IMR-90 (cell line): ENCODE data around the gene MICA. TPM values are rescaled to one million over a fixed set of nuclear protein-coding genes. Genes with fewer than 3 reads are reported as not detected.

Experiments used
- ATAC-seq: fragments of 200-7000 bp; cut with Tn5 transposase; 2 replicates; pipeline ENCODE4 v1.9.1; 2020; ENCODE audit warnings: low read depth, mild to moderate bottlenecking, moderate library complexity
- BruUV-seq: library from RNA; stranded (reverse); fragments of 400-500 nt; replicated peaks from 2 replicates; lab custom pipeline; 2021; lab: Mats Ljungman, UMichigan
- CTCF ChIA-PET: fragments of 300-600 bp; formaldehyde crosslinking; extraction: SDS; loops from one replicate; lab custom pipeline; 2021; ENCODE audit warnings: antibody characterized with exemption; lab: Yijun Ruan, JAX
- POLR2A ChIA-PET: fragments of 300-600 bp; sonication (Branson Sonifier 250); formaldehyde crosslinking; loops from one replicate; lab custom pipeline; 2022; ENCODE audit warnings: antibody characterized with exemption; ENCODE audit not compliant: unreplicated experiment; lab: Charles Lee
- DNase-seq: peaks from one replicate; pipeline ENCODE4 v3.0.0; 2013
- H2AFZ ChIP-seq: replicated peaks from 2 replicates; pipeline ENCODE3; 2013; ENCODE audit warnings: low read length, mild to moderate bottlenecking; ENCODE audit not compliant: poor library complexity
- H2AK5ac ChIP-seq: 2 replicates; pipeline ENCODE4 v1.6.1; 2013; ENCODE audit warnings: low read depth, low read length, inconsistent platforms
- H2AK9ac ChIP-seq: replicated peaks from 2 replicates; pipeline ENCODE3; 2013; ENCODE audit warnings: mild to moderate bottlenecking, low read depth, low read length, moderate library complexity; ENCODE audit not compliant: poor library complexity
- H2BK120ac ChIP-seq: 2 replicates; pipeline ENCODE4 v1.6.1; 2013; ENCODE audit warnings: low read depth, low read length, inconsistent platforms
- H2BK15ac ChIP-seq: 3 replicates; pipeline ENCODE4 v1.6.1; 2013; ENCODE audit warnings: low read depth, low read length, inconsistent platforms
- H2BK20ac ChIP-seq: 2 replicates; pipeline ENCODE4 v1.6.1; 2013; ENCODE audit warnings: low read depth, mild to moderate bottlenecking, inconsistent platforms, low read length, moderate library complexity
- H2BK5ac ChIP-seq: 2 replicates; pipeline ENCODE4 v1.6.1; 2013; ENCODE audit warnings: mild to moderate bottlenecking, low read depth, low read length, inconsistent platforms; ENCODE audit not compliant: poor library complexity, severe bottlenecking
- H3K14ac ChIP-seq: replicated peaks from 2 replicates; pipeline ENCODE4 v1.6.1; 2013; ENCODE audit warnings: low read depth, low read length, inconsistent platforms
- H3K18ac ChIP-seq: 2 replicates; pipeline ENCODE4 v1.6.1; 2013; ENCODE audit warnings: low read depth, low read length, control low read depth
- H3K23ac ChIP-seq: 2 replicates; pipeline ENCODE4 v1.6.1; 2013; ENCODE audit warnings: low read depth, low read length, inconsistent platforms
- H3K27ac ChIP-seq: 2 replicates; pipeline ENCODE4 v1.5.1; 2013; ENCODE audit warnings: mild to moderate bottlenecking, control low read depth, low read length; ENCODE audit not compliant: insufficient read depth
- H3K27me3 ChIP-seq: 2 replicates; pipeline ENCODE4 v1.6.1; 2013; ENCODE audit warnings: low read length; ENCODE audit not compliant: control insufficient read depth, insufficient read depth
- H3K36me3 ChIP-seq: 2 replicates; pipeline ENCODE4 v1.6.1; 2013; ENCODE audit warnings: low read length, mixed read lengths; ENCODE audit not compliant: control insufficient read depth, insufficient read depth
- H3K4ac ChIP-seq: 2 replicates; pipeline ENCODE4 v1.6.1; 2013; ENCODE audit warnings: low read depth, low read length, inconsistent platforms
- H3K4me1 ChIP-seq: 2 replicates; pipeline ENCODE4 v1.6.1; 2013; ENCODE audit warnings: low read length, mixed read lengths; ENCODE audit not compliant: control insufficient read depth, insufficient read depth
- H3K4me2 ChIP-seq: 2 replicates; pipeline ENCODE4 v1.6.1; 2013; ENCODE audit warnings: low read depth, mild to moderate bottlenecking, control low read depth, low read length, moderate library complexity
- H3K4me3 ChIP-seq: 2 replicates; pipeline ENCODE4 v1.5.1; 2013; ENCODE audit warnings: low read depth, mild to moderate bottlenecking, control low read depth, low read length, moderate library complexity; ENCODE audit not compliant: insufficient read depth
- H3K56ac ChIP-seq: 2 replicates; pipeline ENCODE4 v1.6.1; 2013; ENCODE audit warnings: low read length, inconsistent platforms; ENCODE audit not compliant: insufficient read depth; ENCODE audit errors: extremely low read depth
- H3K79me1 ChIP-seq, 2 experiments: 2 replicates each; pipeline ENCODE4 v1.6.1; 2013; ENCODE audit warnings: low read length in 2 of 2, inconsistent platforms in 1 of 2, low read depth in 1 of 2
- H3K9ac ChIP-seq: 2 replicates; pipeline ENCODE4 v1.6.1; 2013; ENCODE audit warnings: low read depth, low read length, control low read depth
- H3K9me1 ChIP-seq: 2 replicates; pipeline ENCODE4 v1.6.1; 2013; ENCODE audit warnings: low read length, inconsistent platforms; ENCODE audit not compliant: insufficient read depth
- H3K9me3 ChIP-seq: 2 replicates; pipeline ENCODE4 v1.6.1; 2013; ENCODE audit warnings: low read length; ENCODE audit not compliant: control insufficient read depth, insufficient read depth
- H4K20me1 ChIP-seq: 2 replicates; pipeline ENCODE4 v1.6.1; 2013; ENCODE audit warnings: low read length, inconsistent platforms; ENCODE audit not compliant: insufficient read depth
- H4K5ac ChIP-seq: 2 replicates; pipeline ENCODE4 v1.6.1; 2013; ENCODE audit warnings: mild to moderate bottlenecking, low read depth, low read length, control low read depth
- H4K8ac ChIP-seq, 2 experiments: 2 replicates each; pipeline ENCODE4 v1.6.1; 2013; ENCODE audit warnings: low read depth in 2 of 2, low read length in 2 of 2, control low read depth in 1 of 2, inconsistent platforms in 1 of 2
- H4K91ac ChIP-seq: 2 replicates; pipeline ENCODE4 v1.6.1; 2013; ENCODE audit warnings: low read depth, low read length, inconsistent platforms; ENCODE audit not compliant: insufficient read depth
- BHLHE40 ChIP-seq: fragments of 150-350 bp; IDR thresholded peaks from 2 replicates; pipeline ENCODE4 v1.6.1; 2016; ENCODE audit warnings: mild to moderate bottlenecking, low read depth, low read length
- CEBPB ChIP-seq: IDR thresholded peaks from 2 replicates; pipeline ENCODE4 v1.6.1; 2012; ENCODE audit warnings: low read depth, low read length, improper control_type of control experiment
- MAFK ChIP-seq: IDR thresholded peaks from 2 replicates; pipeline ENCODE4 v1.6.1; 2012; ENCODE audit warnings: low read depth, low read length, improper control_type of control experiment
- RCOR1 ChIP-seq: IDR thresholded peaks from 2 replicates; pipeline ENCODE4 v1.6.1; 2012; ENCODE audit warnings: mild to moderate bottlenecking, low read length, improper control_type of control experiment; ENCODE audit not compliant: insufficient replicate concordance
- WGBS, 2 experiments: methylation state at CpG; one replicate each; pipeline versions ENCODE4 v1.1.5 to v1.1.7; 2013; ENCODE audit warnings: missing lambda C conversion rate in 2 of 2; ENCODE audit not compliant: insufficient read length in 1 of 2; ENCODE audit errors: extremely low coverage in 2 of 2; 5-methylcytosine and 5-hydroxymethylcytosine counted together
- dilution Hi-C: fragments of 300-500 bp; cut with HindIII; formaldehyde crosslinking; loops from one replicate; pipeline ENCODE4 v1.14.3; 2018; ENCODE audit warnings: low sequenced_read_pairs; ENCODE audit not compliant: unreplicated experiment
- in situ Hi-C: fragments of 300-500 bp; cut with MboI; formaldehyde crosslinking; loops from 3 replicates; pipeline ENCODE4 v1.14.3; 2019; ENCODE audit warnings: low sequenced_read_pairs, inconsistent platforms, mixed read lengths
- intact Hi-C: fragments of 100-400 bp; cut with micrococcal nuclease; formaldehyde crosslinking; loops from 2 replicates; pipeline ENCODE4 v1.10.0; 2022
- polyA plus RNA-seq, 3 experiments: library from polyadenylated mRNA; depleted of rRNA; stranded (reverse); fragments of >200 nt; gene quantifications; 2 replicates each; pipeline ENCODE4 v1.2.3, GENCODE V29; 2012; ENCODE audit warnings: low replicate concordance in 1 of 3
- total RNA-seq: library from RNA; depleted of rRNA; stranded (reverse); fragments of >200 nt; gene quantifications from 2 replicates; pipeline ENCODE4 v1.2.3, GENCODE V29; 2012

Gene MICA
- total and polyA plus RNA-seq, 2 of the 4 experiments (the other 2 are of a cell fraction): 55.9 to 67.7 TPM

DNA sequence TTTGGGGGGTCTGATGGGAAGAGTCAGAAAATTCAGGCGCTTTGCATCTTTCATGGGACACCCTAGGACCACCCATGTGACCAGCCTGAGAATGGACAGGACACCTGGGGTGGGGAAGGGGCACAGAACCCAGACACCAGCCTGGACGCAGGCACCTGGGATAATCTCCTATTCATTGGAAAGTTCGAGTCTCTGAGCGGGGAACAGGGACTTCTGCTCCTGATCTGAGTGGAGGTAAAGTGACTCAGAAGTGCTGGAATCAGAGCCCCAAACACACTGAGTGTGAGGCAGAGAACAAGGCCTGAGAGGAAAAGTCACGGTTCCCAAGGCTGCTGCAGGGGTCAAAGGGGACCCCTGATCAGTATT, 47.8 kb upstream of the MICA start:
- H3K14ac ChIP-seq: no peak overlapping the region
- POLR2A ChIA-PET: interaction anchor here (0.6 kb wide), 1 partner anchor 158 kb away, joined by 4 read pairs; no protein-coding TSS in a partner anchor
- H3K27ac ChIP-seq: no peak overlapping the region
- H2BK5ac ChIP-seq: no peak overlapping the region
- no peak overlapping the region for H2AK5ac ChIP-seq
- H3K4me3 ChIP-seq: peak overlapping the region; percentile 64
- BruUV-seq: no TSS peak
- no peak overlapping the region for H2BK120ac ChIP-seq
- H3K23ac ChIP-seq: peak overlapping the region; percentile 49; the same call in 1 of the 2 replicates
- WGBS, 2 experiments: 96% methylated on average over 4 of the region's 5 CpGs; no CpG with 5 or more reads in 1 of the 2 experiments
- H3K9me3 ChIP-seq: no peaks in the 10 kb centered on the region
- dilution Hi-C loops (no loop called here), intact Hi-C loops (no loop called here), in situ Hi-C loops (no loop called here)
- no peak overlapping the region for H2AFZ ChIP-seq
- TF ChIP-seq BHLHE40 (no peak), RCOR1 (no peak), MAFK (no peak), CEBPB (no peak)
- H3K4me2 ChIP-seq: peak overlapping the region; percentile 76; the same call in 1 of the 2 replicates
- H3K9ac ChIP-seq: no peak overlapping the region
- no peak overlapping the region for H2BK15ac ChIP-seq
- H3K9me1 ChIP-seq: peaks cover 11% of the 10 kb centered on the region; the same call in 1 of the 2 replicates
- ATAC-seq (no peak), DNase-seq (no peak)
- peaks cover 21% of the 10 kb centered on the region for H3K27me3 ChIP-seq
- peaks cover 13% of the 10 kb centered on the region for H3K36me3 ChIP-seq
- no peak overlapping the region for H4K91ac ChIP-seq
- peaks cover 4% of the 10 kb centered on the region; the same call in 1 of the 2 replicates for H3K4me1 ChIP-seq
- H4K8ac ChIP-seq: no peak overlapping the region
- H3K56ac ChIP-seq: no peak overlapping the region
- peaks cover 7% of the 10 kb centered on the region; the same call in 1 of the 2 replicates for H4K20me1 ChIP-seq
- H2BK20ac ChIP-seq: no peak overlapping the region
- CTCF ChIA-PET: no interaction called here
- peak overlapping the region; percentile 78 for H2AK9ac ChIP-seq
- H3K4ac ChIP-seq: no peak overlapping the region
- H3K18ac ChIP-seq: no peak overlapping the region
- H3K79me1 ChIP-seq: peaks cover 5 to 17% of the 10 kb centered on the region in 2 experiments; a peak in 3 of 4 replicates
- H4K5ac ChIP-seq: no peak overlapping the region
